GM12892 (cell line): ENCODE measurements around the gene CDH18.

Experiments
- POLR2A ChIP-seq: IDR thresholded peaks from 2 replicates; pipeline ENCODE4 v1.6.1; 2011; ENCODE audit warnings: low read depth, low read length, control low read depth
- POLR2AphosphoS5 ChIP-seq: IDR thresholded peaks from 2 replicates; pipeline ENCODE4 v1.6.1; 2011; ENCODE audit warnings: low read depth, low read length, control low read depth
- TAF1 ChIP-seq: IDR thresholded peaks from 2 replicates; pipeline ENCODE4 v1.6.1; 2011; ENCODE audit warnings: low read depth, mild to moderate bottlenecking, control low read depth, low read length, borderline replicate concordance

GRCh38 chr5:19806756-19807155, 181.2 kb downstream of the CDH18 start:
- no peak for TF ChIP-seq POLR2AphosphoS5
- TF ChIP-seq POLR2A: no peak
- TF ChIP-seq TAF1: no peak
